Panc1 (cell line): ENCODE data around the gene CLCN4.

ENCODE experiments used
- CTCF ChIP-seq: fragments of 450-650 bp; IDR thresholded peaks from 2 replicates; pipeline ENCODE4 v1.5.1; 2017; ENCODE audit warnings: mild to moderate bottlenecking
- POLR2AphosphoS5 ChIP-seq: IDR thresholded peaks from 2 replicates; pipeline ENCODE4 v1.6.1; 2012; ENCODE audit warnings: mild to moderate bottlenecking, low read depth, low read length, moderate library complexity
- REST ChIP-seq, 2 experiments: IDR thresholded peaks; 2 replicates each; pipeline ENCODE4 v1.6.1; 2011 to 2012; ENCODE audit warnings: low read depth in 2 of 2, control low read depth in 1 of 2, low read length in 1 of 2, mild to moderate bottlenecking in 1 of 2, moderate library complexity in 1 of 2; ENCODE audit not compliant: insufficient read depth in 1 of 2

GRCh38 chrX:10165580-10166247, 8.9 kb downstream of the CLCN4 start:
- TF ChIP-seq CTCF (no peak), POLR2AphosphoS5 (no peak), REST (IDR thresholded peaks at IDR 0.05; ENCODE audit: insufficient read depth in 1 of 2, low read depth in 2 of 2, low read length in 1 of 2) (no peak)
